Measurements from ENCODE around the gene ZDHHC14.
"Not testable (repeated sequence)": the region's sequence is repeated elsewhere in the genome, so short reads cannot be mapped to it uniquely, and the experiment has no call there.

The ZDHHC14 gene

GRCh38 chr6:157382821-157383220 lies 1.8 kb downstream of the ZDHHC14 start:
- Histone ChIP-seq H4K91ac (ENCODE audit: low read depth, low read length, poor library complexity) (no peak overlapping the region), H3K4me3 (ENCODE audit: low read length in 2 of 2) (peak overlapping the region in 1 of 2 donors; percentile 87)

GRCh38 chr6:157383471-157383870 lies 2.5 kb downstream of the ZDHHC14 start:
- no CpG with 5 or more reads among the region's 9 CpGs for WGBS, 2 donors (ENCODE audit: extremely low coverage in 2 of 2, insufficient read length in 2 of 2, insufficient replicate concordance in 1 of 2)

More at GRCh38 chr6:157382821-157383220, 1.8 kb downstream of the ZDHHC14 start:
- no peak overlapping the region for H3K18ac ChIP-seq (ENCODE audit: low read length)
- peaks cover 0 to 8% of the 10 kb centered on the region in 2 donors for H3K4me1 ChIP-seq (ENCODE audit: control insufficient read depth in 2 of 2, insufficient read depth in 1 of 2, low read depth in 1 of 2, low read length in 2 of 2)
- no peak overlapping the region for H3K27ac ChIP-seq (replicated peaks; ENCODE audit: low read length)
- no peak overlapping the region for H3K4me2 ChIP-seq (ENCODE audit: insufficient read depth, low read length, poor library complexity, severe bottlenecking)
- H2BK12ac ChIP-seq (ENCODE audit: low read length), result no peak overlapping the region
- H4K8ac ChIP-seq (ENCODE audit: low read depth, low read length), result no peak overlapping the region
- DNase-seq (ENCODE audit: low spot score), result no peak
- peaks cover 2% of the 10 kb centered on the region for H3K79me1 ChIP-seq (ENCODE audit: low read depth, low read length)
- no peak overlapping the region for H3K23ac ChIP-seq (ENCODE audit: low read depth, low read length, poor library complexity)
- no peak overlapping the region for H3K9ac ChIP-seq (ENCODE audit: low read depth, low read length, poor library complexity)
- H3K4ac ChIP-seq (ENCODE audit: low read length), result no peak overlapping the region
- no peak overlapping the region for H2AFZ ChIP-seq (ENCODE audit: low read length)
- H3K9me3 ChIP-seq (replicated peaks in 1 of 2; ENCODE audit: control insufficient read depth in 2 of 2, insufficient read depth in 1 of 2, low read depth in 1 of 2, low read length in 2 of 2), result no peaks in the 10 kb centered on the region
- H2AK5ac ChIP-seq (ENCODE audit: low read depth, low read length), result no peak overlapping the region
- H2BK120ac ChIP-seq (ENCODE audit: low read depth, low read length), result no peak overlapping the region
- peaks cover 0 to 8% (median 3%) of the 10 kb centered on the region in 3 experiments for H3K27me3 ChIP-seq (ENCODE audit: control insufficient read depth in 3 of 3, insufficient read depth in 3 of 3, low read depth in 1 of 3, low read length in 3 of 3)
- no peak overlapping the region for H2BK5ac ChIP-seq (ENCODE audit: low read length)
- H3K14ac ChIP-seq (ENCODE audit: low read length), result no peak overlapping the region
- no peak overlapping the region for H2BK15ac ChIP-seq (ENCODE audit: low read length)
- H3K36me3 ChIP-seq (replicated peaks in 1 of 2; ENCODE audit: control insufficient read depth in 2 of 2, insufficient read depth in 2 of 2, low read length in 2 of 2), result no peaks in the 10 kb centered on the region
- WGBS, 2 donors (ENCODE audit: extremely low coverage in 2 of 2, insufficient read length in 2 of 2, insufficient replicate concordance in 1 of 2), result no CpG with 5 or more reads among the region's 4 CpGs

GRCh38 chr6:157384962-157385361 lies 4.0 kb downstream of the ZDHHC14 start:
- H3K79me1 ChIP-seq (ENCODE audit: low read depth, low read length); H3K9ac ChIP-seq (ENCODE audit: low read depth, low read length, poor library complexity); H3K4ac ChIP-seq (ENCODE audit: low read length); H3K27me3 ChIP-seq (ENCODE audit: control insufficient read depth in 3 of 3, insufficient read depth in 3 of 3, low read depth in 1 of 3, low read length in 3 of 3); H4K8ac ChIP-seq (ENCODE audit: low read depth, low read length); H3K4me3 ChIP-seq (ENCODE audit: low read length in 2 of 2); H2AK5ac ChIP-seq (ENCODE audit: low read depth, low read length); H3K23ac ChIP-seq (ENCODE audit: low read depth, low read length, poor library complexity); H3K4me1 ChIP-seq (ENCODE audit: control insufficient read depth in 2 of 2, insufficient read depth in 1 of 2, low read depth in 1 of 2, low read length in 2 of 2); H2BK15ac ChIP-seq (ENCODE audit: low read length); H3K18ac ChIP-seq (ENCODE audit: low read length); DNase-seq (ENCODE audit: low spot score); H2BK120ac ChIP-seq (ENCODE audit: low read depth, low read length); H4K91ac ChIP-seq (ENCODE audit: low read depth, low read length, poor library complexity); H3K36me3 ChIP-seq (replicated peaks in 1 of 2; ENCODE audit: control insufficient read depth in 2 of 2, insufficient read depth in 2 of 2, low read length in 2 of 2); H3K4me2 ChIP-seq (ENCODE audit: insufficient read depth, low read length, poor library complexity, severe bottlenecking); H3K27ac ChIP-seq (replicated peaks; ENCODE audit: low read length); H2BK5ac ChIP-seq (ENCODE audit: low read length); H3K14ac ChIP-seq (ENCODE audit: low read length); H2AFZ ChIP-seq (ENCODE audit: low read length); H3K9me3 ChIP-seq (replicated peaks in 1 of 2; ENCODE audit: control insufficient read depth in 2 of 2, insufficient read depth in 1 of 2, low read depth in 1 of 2, low read length in 2 of 2); H2BK12ac ChIP-seq (ENCODE audit: low read length): not testable (repeated sequence)
- WGBS, 2 donors (ENCODE audit: extremely low coverage in 2 of 2, insufficient read length in 2 of 2, insufficient replicate concordance in 1 of 2), result no CpG with 5 or more reads among the region's 4 CpGs

More at GRCh38 chr6:157383471-157383870, 2.5 kb downstream of the ZDHHC14 start:
- H2BK15ac ChIP-seq (ENCODE audit: low read length), result no peak overlapping the region
- no peak overlapping the region for H3K23ac ChIP-seq (ENCODE audit: low read depth, low read length, poor library complexity)
- no peak overlapping the region for H3K4ac ChIP-seq (ENCODE audit: low read length)
- no peaks in the 10 kb centered on the region for H3K36me3 ChIP-seq (replicated peaks in 1 of 2; ENCODE audit: control insufficient read depth in 2 of 2, insufficient read depth in 2 of 2, low read length in 2 of 2)
- no peak overlapping the region for H3K4me3 ChIP-seq (ENCODE audit: low read length in 2 of 2)
- H3K79me1 ChIP-seq (ENCODE audit: low read depth, low read length), result peaks cover 2% of the 10 kb centered on the region
- no peak for DNase-seq (ENCODE audit: low spot score)
- no peak overlapping the region for H3K18ac ChIP-seq (ENCODE audit: low read length)
- H4K8ac ChIP-seq (ENCODE audit: low read depth, low read length), result no peak overlapping the region
- no peaks in the 10 kb centered on the region for H3K9me3 ChIP-seq (replicated peaks in 1 of 2; ENCODE audit: control insufficient read depth in 2 of 2, insufficient read depth in 1 of 2, low read depth in 1 of 2, low read length in 2 of 2)
- no peak overlapping the region for H2BK5ac ChIP-seq (ENCODE audit: low read length)
- H2AFZ ChIP-seq (ENCODE audit: low read length), result no peak overlapping the region
- H2BK120ac ChIP-seq (ENCODE audit: low read depth, low read length), result no peak overlapping the region
- no peak overlapping the region for H4K91ac ChIP-seq (ENCODE audit: low read depth, low read length, poor library complexity)
- H3K9ac ChIP-seq (ENCODE audit: low read depth, low read length, poor library complexity), result no peak overlapping the region
- H3K4me1 ChIP-seq (ENCODE audit: control insufficient read depth in 2 of 2, insufficient read depth in 1 of 2, low read depth in 1 of 2, low read length in 2 of 2), result peaks cover 0 to 8% of the 10 kb centered on the region in 2 donors
- no peak overlapping the region for H2BK12ac ChIP-seq (ENCODE audit: low read length)
- H3K27ac ChIP-seq (replicated peaks; ENCODE audit: low read length), result no peak overlapping the region
- no peak overlapping the region for H2AK5ac ChIP-seq (ENCODE audit: low read depth, low read length)
- H3K4me2 ChIP-seq (ENCODE audit: insufficient read depth, low read length, poor library complexity, severe bottlenecking), result no peak overlapping the region
- H3K14ac ChIP-seq (ENCODE audit: low read length), result no peak overlapping the region
- H3K27me3 ChIP-seq (ENCODE audit: control insufficient read depth in 3 of 3, insufficient read depth in 3 of 3, low read depth in 1 of 3, low read length in 3 of 3), result peaks cover 0 to 8% (median 3%) of the 10 kb centered on the region in 3 experiments

- no peak overlapping the region for H4K91ac ChIP-seq (ENCODE audit: low read depth, low read length, poor library complexity)
- H3K27ac ChIP-seq (replicated peaks; ENCODE audit: low read length), result no peak overlapping the region
- no peak overlapping the region for H2AFZ ChIP-seq (ENCODE audit: low read length)
- no peak overlapping the region for H3K9ac ChIP-seq (ENCODE audit: low read depth, low read length, poor library complexity)
- H3K18ac ChIP-seq (ENCODE audit: low read length), result no peak overlapping the region
- peaks cover 2% of the 10 kb centered on the region for H3K79me1 ChIP-seq (ENCODE audit: low read depth, low read length)
- no peak overlapping the region for H2BK5ac ChIP-seq (ENCODE audit: low read length)
- H2BK12ac ChIP-seq (ENCODE audit: low read length), result no peak overlapping the region
- no peak for DNase-seq (ENCODE audit: low spot score)
- H3K23ac ChIP-seq (ENCODE audit: low read depth, low read length, poor library complexity), result no peak overlapping the region
- no peak overlapping the region for H4K8ac ChIP-seq (ENCODE audit: low read depth, low read length)
- H3K4me3 ChIP-seq (ENCODE audit: low read length in 2 of 2), result no peak overlapping the region
- H3K4me2 ChIP-seq (ENCODE audit: insufficient read depth, low read length, poor library complexity, severe bottlenecking), result no peak overlapping the region
- H2AK5ac ChIP-seq (ENCODE audit: low read depth, low read length), result no peak overlapping the region
- peaks cover 0 to 7% of the 10 kb centered on the region in 2 donors for H3K9me3 ChIP-seq (replicated peaks in 1 of 2; ENCODE audit: control insufficient read depth in 2 of 2, insufficient read depth in 1 of 2, low read depth in 1 of 2, low read length in 2 of 2)
- peaks cover 0 to 7% of the 10 kb centered on the region in 2 donors for H3K4me1 ChIP-seq (ENCODE audit: control insufficient read depth in 2 of 2, insufficient read depth in 1 of 2, low read depth in 1 of 2, low read length in 2 of 2)
- no CpG with 5 or more reads among the region's 2 CpGs for WGBS, 2 donors (ENCODE audit: extremely low coverage in 2 of 2, insufficient read length in 2 of 2, insufficient replicate concordance in 1 of 2)
- H3K36me3 ChIP-seq (replicated peaks in 1 of 2; ENCODE audit: control insufficient read depth in 2 of 2, insufficient read depth in 2 of 2, low read length in 2 of 2), result no peaks in the 10 kb centered on the region
- no peak overlapping the region for H3K4ac ChIP-seq (ENCODE audit: low read length)
- no peak overlapping the region for H2BK120ac ChIP-seq (ENCODE audit: low read depth, low read length)
- H2BK15ac ChIP-seq (ENCODE audit: low read length), result no peak overlapping the region
- H3K14ac ChIP-seq (ENCODE audit: low read length), result no peak overlapping the region
- peaks cover 0 to 8% (median 3%) of the 10 kb centered on the region in 3 experiments for H3K27me3 ChIP-seq (ENCODE audit: control insufficient read depth in 3 of 3, insufficient read depth in 3 of 3, low read depth in 1 of 3, low read length in 3 of 3)
These were observed 4.5 kb downstream of the ZDHHC14 start for GRCh38 chr6:157385482-157385881.
